HG02970 (cell line): ENCODE data around the gene RAC3.

ENCODE experiments used
- ATAC-seq: cut with Tn5 transposase; IDR thresholded peaks from one replicate; pipeline ENCODE4 v1.9.1; 2021; ENCODE audit warnings: mild to moderate bottlenecking, moderate library complexity, moderate number of reproducible peaks; ENCODE audit not compliant: unreplicated experiment, low FRiP score

RAC3 gene

GRCh38 chr17:82064433-82065192, 33.1 kb downstream of the RAC3 start:
- no peak for ATAC-seq

GRCh38 chr17:82065193-82065637, 33.7 kb downstream of the RAC3 start:
- ATAC-seq, result peak; percentile 24

GRCh38 chr17:82065638-82066303, 34.3 kb downstream of the RAC3 start, which contains the start of gene DUS1L:
Gene DUS1L, minus strand, starts transcription at chr17:82065804. Its CDS starts 745 bp downstream, at chr17:82065059.
- ATAC-seq, result peak; percentile 59

- ATAC-seq, result no peak
Observed at GRCh38 chr17:82070611-82071010, 39.1 kb downstream of the RAC3 start.

GRCh38 chr17:82072827-82073226, 41.3 kb downstream of the RAC3 start:
- ATAC-seq, result no peak

GRCh38 chr17:82073446-82073845, 42.0 kb downstream of the RAC3 start:
- ATAC-seq, result no peak

GRCh38 chr17:82076018-82076784, 44.7 kb downstream of the RAC3 start:
- no peak for ATAC-seq

- no peak for ATAC-seq
Observed at GRCh38 chr17:82076785-82077591, 45.5 kb downstream of the RAC3 start.

GRCh38 chr17:82077617-82078358, 46.3 kb downstream of the RAC3 start:
- ATAC-seq, result no peak

- ATAC-seq, result no peak
Observed at GRCh38 chr17:82078433-82078832, 47.0 kb downstream of the RAC3 start.

- no peak for ATAC-seq
Observed at GRCh38 chr17:82079001-82079677, 47.7 kb downstream of the RAC3 start.

- ATAC-seq, result no peak
Observed at GRCh38 chr17:82080048-82080788, 48.7 kb downstream of the RAC3 start.

- ATAC-seq, result no peak
Observed at GRCh38 chr17:82080789-82081464, 49.4 kb downstream of the RAC3 start.

GRCh38 chr17:82081546-82081945, 50.1 kb downstream of the RAC3 start:
- no peak for ATAC-seq

- no peak for ATAC-seq
Observed at GRCh38 chr17:82081966-82082365, 50.5 kb downstream of the RAC3 start.

- ATAC-seq, result no peak
Observed at GRCh38 chr17:82082456-82082855, 51.0 kb downstream of the RAC3 start.

GRCh38 chr17:82083009-82083408, 51.5 kb downstream of the RAC3 start:
- no peak for ATAC-seq
